Fibroblast of pulmonary artery (primary cell): Measurements from ENCODE around the gene SEZ6L2.
"Not testable (repeated sequence)": the region's sequence is repeated elsewhere in the genome, so short reads cannot be mapped to it uniquely, and the experiment has no call there.

Experiments used
- DNase-seq: peaks from one replicate; pipeline ENCODE4 v3.0.0-alpha.2; 2010; ENCODE audit warnings: low read depth
- H3K4me3 ChIP-seq: replicated peaks from 2 replicates; pipeline ENCODE4 v1.5.1; 2011; ENCODE audit warnings: low read depth, mild to moderate bottlenecking, control low read depth, low read length, moderate library complexity
- CTCF ChIP-seq: IDR thresholded peaks from 2 replicates; pipeline ENCODE4 v1.5.1; 2011; ENCODE audit warnings: mild to moderate bottlenecking, control low read depth, low read length, inconsistent platforms; ENCODE audit errors: missing control alignments

SEZ6L2 gene

GRCh38 chr16:29896841-29897240 is 2.5 kb downstream of the SEZ6L2 start:
- DNase-seq, result no peak
- TF ChIP-seq CTCF, result no peak
- H3K4me3 ChIP-seq, result no peak overlapping the region

GRCh38 chr16:29894352-29894751 is 5.0 kb downstream of the SEZ6L2 start:
- H3K4me3 ChIP-seq, result no peak overlapping the region
- DNase-seq, result no peak
- TF ChIP-seq CTCF, result no peak

GRCh38 chr16:29893553-29893952 is 5.8 kb downstream of the SEZ6L2 start:
- no peak for TF ChIP-seq CTCF
- DNase-seq, result no peak
- no peak overlapping the region for H3K4me3 ChIP-seq

GRCh38 chr16:29892458-29892813 is 6.9 kb downstream of the SEZ6L2 start:
- DNase-seq, result no peak
- TF ChIP-seq CTCF, result no peak
- H3K4me3 ChIP-seq, result no peak overlapping the region

GRCh38 chr16:29891525-29892457 is 7.6 kb downstream of the SEZ6L2 start:
- no peak for TF ChIP-seq CTCF
- no peak overlapping the region for H3K4me3 ChIP-seq
- DNase-seq, result peak; percentile 36

GRCh38 chr16:29889372-29889771 is 10.0 kb downstream of the SEZ6L2 start:
- DNase-seq, H3K4me3 ChIP-seq: not testable (repeated sequence)

- no peak overlapping the region for H3K4me3 ChIP-seq
- no peak for TF ChIP-seq CTCF
- no peak for DNase-seq
Observed at GRCh38 chr16:29883987-29884386, 15.4 kb downstream of the SEZ6L2 start.
